GM23338 (cell line): ENCODE results near the gene TANGO6. TPM values are rescaled to one million over a fixed set of nuclear protein-coding genes. Genes with fewer than 3 reads are reported as not detected.
A peak's percentile ranks its signal among the peaks of the same experiment; 100 is the strongest.

ENCODE experiments used
- ATAC-seq: fragments of 200-7000 bp; cut with Tn5 transposase; 3 replicates; pipeline ENCODE4 v1.9.1; 2020
- DNase-seq: peaks from one replicate; pipeline ENCODE4 v3.0.0-alpha.2; 2015; ENCODE audit warnings: low spot score
- H2AFZ ChIP-seq: fragments of 200-600 bp; sonication (generic); 2 replicates; pipeline ENCODE4 v1.8.0; 2016; ENCODE audit warnings: antibody characterized with exemption, mild to moderate bottlenecking, moderate library complexity
- H3F3A ChIP-seq: fragments of 200-600 bp; sonication (generic); replicated peaks from 2 replicates; pipeline ENCODE4 v1.8.0; 2017; ENCODE audit warnings: antibody characterized with exemption, mixed run types, low read depth
- H3K27ac ChIP-seq: fragments of 200-600 bp; sonication (generic); 2 replicates; pipeline ENCODE4 v1.6.1; 2016; ENCODE audit warnings: low read depth
- H3K27me3 ChIP-seq: fragments of 200-600 bp; sonication (generic); 2 replicates; pipeline ENCODE4 v1.8.0; 2016; ENCODE audit warnings: mild to moderate bottlenecking, mixed run types, moderate library complexity; ENCODE audit not compliant: insufficient read depth
- H3K36me3 ChIP-seq: fragments of 200-600 bp; sonication (generic); 2 replicates; pipeline ENCODE4 v1.8.0; 2016; ENCODE audit warnings: mild to moderate bottlenecking; ENCODE audit not compliant: insufficient read depth
- H3K4me1 ChIP-seq: fragments of 200-600 bp; sonication (generic); 2 replicates; pipeline ENCODE4 v1.8.0; 2016; ENCODE audit warnings: mild to moderate bottlenecking, moderate library complexity; ENCODE audit not compliant: insufficient read depth
- H3K4me2 ChIP-seq: fragments of 200-600 bp; sonication (generic); 2 replicates; pipeline ENCODE4 v1.7.1; 2017; ENCODE audit warnings: mixed run types
- H3K4me3 ChIP-seq: fragments of 200-600 bp; sonication (generic); 2 replicates; pipeline ENCODE4 v1.6.1; 2016; ENCODE audit warnings: mixed run types
- H3K79me2 ChIP-seq: fragments of 200-600 bp; sonication (generic); replicated peaks from 2 replicates; pipeline ENCODE4 v1.8.0; 2017; ENCODE audit warnings: mild to moderate bottlenecking; ENCODE audit not compliant: insufficient read depth
- H3K9me2 ChIP-seq: fragments of 200-600 bp; sonication (generic); 2 replicates; pipeline ENCODE4 v1.8.0; 2017; ENCODE audit not compliant: insufficient read depth
- H4K20me1 ChIP-seq: fragments of 200-600 bp; sonication (generic); replicated peaks from 2 replicates; pipeline ENCODE4 v1.8.0; 2017; ENCODE audit warnings: mild to moderate bottlenecking; ENCODE audit not compliant: insufficient read depth
- H3K27ac Mint-ChIP-seq: 2 replicates; pipeline ENCODE4 v1.8.0; 2020; ENCODE audit warnings: inconsistent platforms, mild to moderate bottlenecking, moderate library complexity, mixed read lengths
- H3K27me3 Mint-ChIP-seq: 3 replicates; pipeline ENCODE4 v1.8.0; 2022; ENCODE audit warnings: low read depth, mild to moderate bottlenecking, moderate library complexity, mixed read lengths, inconsistent platforms; ENCODE audit not compliant: insufficient read depth, poor library complexity
- H3K36me3 Mint-ChIP-seq: 3 replicates; pipeline ENCODE4 v1.8.0; 2021; ENCODE audit warnings: low read depth, mild to moderate bottlenecking, inconsistent platforms, moderate library complexity, mixed read lengths
- H3K4me1 Mint-ChIP-seq: 3 replicates; pipeline ENCODE4 v1.8.0; 2020; ENCODE audit warnings: mild to moderate bottlenecking, inconsistent platforms, mixed read lengths
- H3K4me3 Mint-ChIP-seq: 3 replicates; pipeline ENCODE4 v1.8.0; 2021; ENCODE audit warnings: moderate library complexity, mild to moderate bottlenecking, inconsistent platforms, mixed read lengths
- H3K9me3 Mint-ChIP-seq: 3 replicates; pipeline ENCODE4 v1.8.0; 2020; ENCODE audit warnings: moderate library complexity, mild to moderate bottlenecking, inconsistent platforms, mixed read lengths
- CREB1 ChIP-seq: fragments of 250-450 bp; sonication (Bioruptor Pico); IDR thresholded peaks from 2 replicates; pipeline ENCODE4 v1.5.0; 2020; ENCODE audit warnings: low read depth, mild to moderate bottlenecking, moderate library complexity
- EZH2 ChIP-seq: fragments of 200-600 bp; sonication (generic); IDR thresholded peaks from one replicate; pipeline ENCODE4 v1.8.0; 2017; ENCODE audit warnings: antibody characterized with exemption, mild to moderate bottlenecking, low read depth; ENCODE audit not compliant: unreplicated experiment
- EZH2phosphoT487 ChIP-seq: fragments of 200-600 bp; sonication (generic); IDR thresholded peaks from one replicate; pipeline ENCODE4 v1.8.1; 2018; ENCODE audit warnings: antibody characterized with exemption; ENCODE audit not compliant: unreplicated experiment
- JUNB ChIP-seq: IDR thresholded peaks from one replicate; pipeline ENCODE4 v1.6.1; 2016; ENCODE audit warnings: antibody characterized with exemption; ENCODE audit not compliant: unreplicated experiment
- NANOG ChIP-seq: IDR thresholded peaks from 2 replicates; pipeline ENCODE4 v1.6.1; 2016; ENCODE audit warnings: antibody characterized with exemption, borderline replicate concordance
- POLR2AphosphoS5 ChIP-seq: IDR thresholded peaks from 2 replicates; pipeline ENCODE4 v1.6.1; 2016; ENCODE audit warnings: antibody characterized with exemption, low read depth
- STAT1 ChIP-seq: IDR thresholded peaks from one replicate; pipeline ENCODE4 v1.6.1; 2016; ENCODE audit warnings: antibody characterized with exemption; ENCODE audit not compliant: unreplicated experiment
- ZNF114 ChIP-seq: fragments of 250-450 bp; sonication (Bioruptor Pico); IDR thresholded peaks from 2 replicates; pipeline ENCODE4 v1.5.0; 2020; ENCODE audit warnings: mild to moderate bottlenecking, moderate library complexity
- ZNF331 ChIP-seq: fragments of 250-450 bp; sonication (Bioruptor Pico); IDR thresholded peaks from 2 replicates; pipeline ENCODE4 v1.5.0; 2020; ENCODE audit warnings: low read depth, mild to moderate bottlenecking, moderate library complexity
- polyA plus RNA-seq: library from polyadenylated mRNA; unstranded; fragments of >200 nt; fragmentation: Nextera tagmentation; extraction: Ambion mirVana; gene quantifications from 2 replicates; pipeline ENCODE4 v1.2.1, GENCODE V29; 2016
- total RNA-seq: library from RNA; depleted of rRNA; stranded (reverse); fragments of >200 nt; shearing (Covaris generic); gene quantifications from 2 replicates; pipeline ENCODE4 v1.2.3, GENCODE V29; 2014
- TF ChIP-seq, protein P1 (sequence below): IDR thresholded peaks from one replicate; pipeline ENCODE4 v1.6.1; 2018; ENCODE audit warnings: antibody characterized with exemption; ENCODE audit not compliant: unreplicated experiment
- TF ChIP-seq, protein P2 (sequence below): IDR thresholded peaks from 2 replicates; pipeline ENCODE4 v1.6.1; 2016; ENCODE audit warnings: antibody characterized with exemption
- TF ChIP-seq, protein P3 (sequence below), 2 experiments: fragments of 200-600 bp in 1 of 2; sonication (generic) in 1 of 2; conservative IDR thresholded peaks; 2 replicates each; pipeline versions ENCODE4 v1.5.1 to v1.6.1; 2016 to 2017; ENCODE audit warnings: antibody characterized with exemption in 2 of 2, low read depth in 2 of 2, mild to moderate bottlenecking in 2 of 2, moderate library complexity in 1 of 2

TANGO6 gene
- total and polyA plus RNA-seq, 2 experiments from 2014 or later = 7.2 to 23.2 TPM

GRCh38 chr16:68995011-68995504, 151.7 kb downstream of the TANGO6 start (continued):
- TF ChIP-seq, protein P1, sequence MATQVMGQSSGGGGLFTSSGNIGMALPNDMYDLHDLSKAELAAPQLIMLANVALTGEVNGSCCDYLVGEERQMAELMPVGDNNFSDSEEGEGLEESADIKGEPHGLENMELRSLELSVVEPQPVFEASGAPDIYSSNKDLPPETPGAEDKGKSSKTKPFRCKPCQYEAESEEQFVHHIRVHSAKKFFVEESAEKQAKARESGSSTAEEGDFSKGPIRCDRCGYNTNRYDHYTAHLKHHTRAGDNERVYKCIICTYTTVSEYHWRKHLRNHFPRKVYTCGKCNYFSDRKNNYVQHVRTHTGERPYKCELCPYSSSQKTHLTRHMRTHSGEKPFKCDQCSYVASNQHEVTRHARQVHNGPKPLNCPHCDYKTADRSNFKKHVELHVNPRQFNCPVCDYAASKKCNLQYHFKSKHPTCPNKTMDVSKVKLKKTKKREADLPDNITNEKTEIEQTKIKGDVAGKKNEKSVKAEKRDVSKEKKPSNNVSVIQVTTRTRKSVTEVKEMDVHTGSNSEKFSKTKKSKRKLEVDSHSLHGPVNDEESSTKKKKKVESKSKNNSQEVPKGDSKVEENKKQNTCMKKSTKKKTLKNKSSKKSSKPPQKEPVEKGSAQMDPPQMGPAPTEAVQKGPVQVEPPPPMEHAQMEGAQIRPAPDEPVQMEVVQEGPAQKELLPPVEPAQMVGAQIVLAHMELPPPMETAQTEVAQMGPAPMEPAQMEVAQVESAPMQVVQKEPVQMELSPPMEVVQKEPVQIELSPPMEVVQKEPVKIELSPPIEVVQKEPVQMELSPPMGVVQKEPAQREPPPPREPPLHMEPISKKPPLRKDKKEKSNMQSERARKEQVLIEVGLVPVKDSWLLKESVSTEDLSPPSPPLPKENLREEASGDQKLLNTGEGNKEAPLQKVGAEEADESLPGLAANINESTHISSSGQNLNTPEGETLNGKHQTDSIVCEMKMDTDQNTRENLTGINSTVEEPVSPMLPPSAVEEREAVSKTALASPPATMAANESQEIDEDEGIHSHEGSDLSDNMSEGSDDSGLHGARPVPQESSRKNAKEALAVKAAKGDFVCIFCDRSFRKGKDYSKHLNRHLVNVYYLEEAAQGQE = no peak
- TF ChIP-seq JUNB (no peak), ZNF331 (CRISPR knock-in tag) (no peak), ZNF114 (CRISPR knock-in tag) (no peak), NANOG (peak; percentile 88)
- TF ChIP-seq, protein P2, sequence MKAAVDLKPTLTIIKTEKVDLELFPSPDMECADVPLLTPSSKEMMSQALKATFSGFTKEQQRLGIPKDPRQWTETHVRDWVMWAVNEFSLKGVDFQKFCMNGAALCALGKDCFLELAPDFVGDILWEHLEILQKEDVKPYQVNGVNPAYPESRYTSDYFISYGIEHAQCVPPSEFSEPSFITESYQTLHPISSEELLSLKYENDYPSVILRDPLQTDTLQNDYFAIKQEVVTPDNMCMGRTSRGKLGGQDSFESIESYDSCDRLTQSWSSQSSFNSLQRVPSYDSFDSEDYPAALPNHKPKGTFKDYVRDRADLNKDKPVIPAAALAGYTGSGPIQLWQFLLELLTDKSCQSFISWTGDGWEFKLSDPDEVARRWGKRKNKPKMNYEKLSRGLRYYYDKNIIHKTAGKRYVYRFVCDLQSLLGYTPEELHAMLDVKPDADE = no peak
- TF ChIP-seq, protein P3, sequence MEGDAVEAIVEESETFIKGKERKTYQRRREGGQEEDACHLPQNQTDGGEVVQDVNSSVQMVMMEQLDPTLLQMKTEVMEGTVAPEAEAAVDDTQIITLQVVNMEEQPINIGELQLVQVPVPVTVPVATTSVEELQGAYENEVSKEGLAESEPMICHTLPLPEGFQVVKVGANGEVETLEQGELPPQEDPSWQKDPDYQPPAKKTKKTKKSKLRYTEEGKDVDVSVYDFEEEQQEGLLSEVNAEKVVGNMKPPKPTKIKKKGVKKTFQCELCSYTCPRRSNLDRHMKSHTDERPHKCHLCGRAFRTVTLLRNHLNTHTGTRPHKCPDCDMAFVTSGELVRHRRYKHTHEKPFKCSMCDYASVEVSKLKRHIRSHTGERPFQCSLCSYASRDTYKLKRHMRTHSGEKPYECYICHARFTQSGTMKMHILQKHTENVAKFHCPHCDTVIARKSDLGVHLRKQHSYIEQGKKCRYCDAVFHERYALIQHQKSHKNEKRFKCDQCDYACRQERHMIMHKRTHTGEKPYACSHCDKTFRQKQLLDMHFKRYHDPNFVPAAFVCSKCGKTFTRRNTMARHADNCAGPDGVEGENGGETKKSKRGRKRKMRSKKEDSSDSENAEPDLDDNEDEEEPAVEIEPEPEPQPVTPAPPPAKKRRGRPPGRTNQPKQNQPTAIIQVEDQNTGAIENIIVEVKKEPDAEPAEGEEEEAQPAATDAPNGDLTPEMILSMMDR (conservative IDR thresholded peaks at IDR 0.05; ENCODE audit: low read depth in 2 of 2) = peak; percentile 62 to 70

GRCh38 chr16:68997564-68997963, 154.2 kb downstream of the TANGO6 start:
- Histone ChIP-seq H3K79me2 (no peaks in the 10 kb centered on the region), H3F3A (no peaks in the 10 kb centered on the region; the same call in 1 of the 2 replicates), H3K36me3 (peaks cover 10% of the 10 kb centered on the region; the same call in 1 of the 2 replicates), H3K27me3 (no peaks in the 10 kb centered on the region), H3K4me3 (no peak overlapping the region), H3K4me1 (peaks cover 39% of the 10 kb centered on the region), H3K4me2 (no peak overlapping the region), H2AFZ (no peak overlapping the region), H3K27ac (no peak overlapping the region), H3K9me2 (no peaks in the 10 kb centered on the region), H4K20me1 (no peaks in the 10 kb centered on the region)
- ATAC-seq (no peak), DNase-seq (no peak)
- H3K4me3 Mint-ChIP-seq = no peak overlapping the region
- H3K27ac Mint-ChIP-seq = no peak overlapping the region
- peaks cover 2% of the 10 kb centered on the region for H3K27me3 Mint-ChIP-seq
- H3K4me1 Mint-ChIP-seq = peaks cover 33% of the 10 kb centered on the region
- H3K36me3 Mint-ChIP-seq = peaks cover 21% of the 10 kb centered on the region
- peaks cover 17% of the 10 kb centered on the region for H3K9me3 Mint-ChIP-seq
- no peak for TF ChIP-seq JUNB
- TF ChIP-seq NANOG = no peak
- TF ChIP-seq EZH2 = no peak
- TF ChIP-seq EZH2phosphoT487 = no peak
- TF ChIP-seq, protein P3 (conservative IDR thresholded peaks at IDR 0.05; ENCODE audit: low read depth in 2 of 2) = no peak
- TF ChIP-seq POLR2AphosphoS5 = no peak
- TF ChIP-seq CREB1 (CRISPR knock-in tag) = no peak
- TF ChIP-seq ZNF331 (CRISPR knock-in tag) = no peak
- TF ChIP-seq ZNF114 (CRISPR knock-in tag) = no peak
- TF ChIP-seq, protein P2 = no peak
- TF ChIP-seq, protein P1 = no peak
- TF ChIP-seq STAT1 = no peak
